IPS DF 6.9 (cell line): Measurements from ENCODE around the gene NFATC2.

Experiments
- DNase-seq: peaks from one replicate; pipeline ENCODE4 v3.0.0-alpha.2; 2013; ENCODE audit warnings: low read depth, low spot score
- H3K27ac ChIP-seq: one replicate; pipeline ENCODE4 v1.5.1; 2013; ENCODE audit warnings: low read length, control low read depth
- H3K27me3 ChIP-seq: 2 replicates; pipeline ENCODE4 v1.6.1; 2013; ENCODE audit warnings: mild to moderate bottlenecking, low read length; ENCODE audit not compliant: control insufficient read depth, insufficient read depth
- H3K36me3 ChIP-seq: 2 replicates; pipeline ENCODE4 v1.6.1; 2013; ENCODE audit warnings: low read length; ENCODE audit not compliant: control insufficient read depth, insufficient read depth
- H3K4me1 ChIP-seq: 2 replicates; pipeline ENCODE4 v1.6.1; 2013; ENCODE audit warnings: low read length; ENCODE audit not compliant: control insufficient read depth, insufficient read depth
- H3K4me3 ChIP-seq: 2 replicates; pipeline ENCODE4 v1.5.1; 2013; ENCODE audit warnings: mild to moderate bottlenecking, low read length
- H3K9me3 ChIP-seq: 2 replicates; pipeline ENCODE4 v1.6.1; 2013; ENCODE audit warnings: low read length, inconsistent platforms; ENCODE audit not compliant: control insufficient read depth, insufficient read depth
- WGBS: extraction: QIAGEN DNeasy Blood & Tissue Kit; methylation state at CpG from one replicate; pipeline ENCODE4 v1.1.7; 2013; ENCODE audit warnings: mixed read lengths, missing lambda C conversion rate; ENCODE audit not compliant: insufficient read length, insufficient coverage; 5-methylcytosine and 5-hydroxymethylcytosine counted together

NFATC2 gene

GRCh38 chr20:51337126-51337805 lies 205.3 kb downstream of the NFATC2 start:
- Histone ChIP-seq H3K27ac (no peak overlapping the region), H3K27me3 (no peaks in the 10 kb centered on the region), H3K4me3 (no peak overlapping the region), H3K4me1 (no peaks in the 10 kb centered on the region), H3K9me3 (no peaks in the 10 kb centered on the region), H3K36me3 (no peaks in the 10 kb centered on the region)
- no CpG with 5 or more reads among the region's 3 CpGs for WGBS
- no peak for DNase-seq
